SK-N-SH (cell line): ENCODE results near the gene CCDC192.

Experiments used
- EP300 ChIP-seq, 2 experiments: IDR thresholded peaks; 2 replicates each; pipeline versions ENCODE4 v1.4.0 to v1.6.1; 2012; ENCODE audit warnings: borderline replicate concordance in 1 of 2, low read depth in 1 of 2, low read length in 1 of 2
- EZH2phosphoT487 ChIP-seq: fragments of 200-600 bp; sonication (generic); IDR thresholded peaks from 2 replicates; pipeline ENCODE4 v1.6.1; 2017; ENCODE audit warnings: low read depth, mixed run types, mild to moderate bottlenecking, antibody characterized with exemption, moderate library complexity, borderline replicate concordance
- GABPA ChIP-seq: IDR thresholded peaks from 2 replicates; pipeline ENCODE4 v1.4.0; 2012; ENCODE audit warnings: low read depth, mild to moderate bottlenecking
- GATA2 ChIP-seq: sonication (generic); formaldehyde crosslinking; IDR thresholded peaks from 2 replicates; pipeline ENCODE4 v1.5.0; 2020; ENCODE audit warnings: mild to moderate bottlenecking, missing genetic modification reagents
- POLR2AphosphoS5 ChIP-seq: IDR thresholded peaks from 2 replicates; pipeline ENCODE4 v1.6.1; 2012; ENCODE audit warnings: low read depth, low read length
- SMC3 ChIP-seq: IDR thresholded peaks from 2 replicates; pipeline ENCODE4 v1.6.1; 2012; ENCODE audit warnings: low read depth, low read length, improper control_type of control experiment
- TAF1 ChIP-seq: IDR thresholded peaks from 2 replicates; pipeline ENCODE4 v1.6.1; 2012; ENCODE audit warnings: low read depth, mild to moderate bottlenecking, low read length, moderate library complexity, borderline replicate concordance
- YY1 ChIP-seq: IDR thresholded peaks from 2 replicates; pipeline ENCODE4 v1.4.0; 2012; ENCODE audit warnings: low read depth, mild to moderate bottlenecking
- TF ChIP-seq, protein P1 (sequence below): fragments of 200-600 bp; sonication (generic); IDR thresholded peaks from 2 replicates; pipeline ENCODE4 v1.6.1; 2017; ENCODE audit warnings: antibody characterized with exemption, mild to moderate bottlenecking, moderate library complexity
- TF ChIP-seq, protein P2 (sequence below): IDR thresholded peaks from 2 replicates; pipeline ENCODE4; 2012
- TF ChIP-seq, protein P3 (sequence below): IDR thresholded peaks from 2 replicates; pipeline ENCODE4 v1.4.0; 2012; ENCODE audit warnings: low read depth
- TF ChIP-seq, protein P4 (sequence below): IDR thresholded peaks from 2 replicates; pipeline ENCODE4 v1.6.1; 2012; ENCODE audit warnings: mild to moderate bottlenecking, low read depth, low read length, moderate library complexity

- TF ChIP-seq, protein P1, sequence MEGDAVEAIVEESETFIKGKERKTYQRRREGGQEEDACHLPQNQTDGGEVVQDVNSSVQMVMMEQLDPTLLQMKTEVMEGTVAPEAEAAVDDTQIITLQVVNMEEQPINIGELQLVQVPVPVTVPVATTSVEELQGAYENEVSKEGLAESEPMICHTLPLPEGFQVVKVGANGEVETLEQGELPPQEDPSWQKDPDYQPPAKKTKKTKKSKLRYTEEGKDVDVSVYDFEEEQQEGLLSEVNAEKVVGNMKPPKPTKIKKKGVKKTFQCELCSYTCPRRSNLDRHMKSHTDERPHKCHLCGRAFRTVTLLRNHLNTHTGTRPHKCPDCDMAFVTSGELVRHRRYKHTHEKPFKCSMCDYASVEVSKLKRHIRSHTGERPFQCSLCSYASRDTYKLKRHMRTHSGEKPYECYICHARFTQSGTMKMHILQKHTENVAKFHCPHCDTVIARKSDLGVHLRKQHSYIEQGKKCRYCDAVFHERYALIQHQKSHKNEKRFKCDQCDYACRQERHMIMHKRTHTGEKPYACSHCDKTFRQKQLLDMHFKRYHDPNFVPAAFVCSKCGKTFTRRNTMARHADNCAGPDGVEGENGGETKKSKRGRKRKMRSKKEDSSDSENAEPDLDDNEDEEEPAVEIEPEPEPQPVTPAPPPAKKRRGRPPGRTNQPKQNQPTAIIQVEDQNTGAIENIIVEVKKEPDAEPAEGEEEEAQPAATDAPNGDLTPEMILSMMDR, result no peak
- TF ChIP-seq EZH2phosphoT487 (no peak), GATA2 (CRISPR knock-in tag) (no peak), SMC3 (no peak), YY1 (no peak), EP300 (IDR thresholded peaks at IDR 0.05; ENCODE audit: borderline replicate concordance in 1 of 2, low read depth in 1 of 2, low read length in 1 of 2) (no peak), GABPA (no peak), TAF1 (no peak), POLR2AphosphoS5 (no peak)
- TF ChIP-seq, protein P2, sequence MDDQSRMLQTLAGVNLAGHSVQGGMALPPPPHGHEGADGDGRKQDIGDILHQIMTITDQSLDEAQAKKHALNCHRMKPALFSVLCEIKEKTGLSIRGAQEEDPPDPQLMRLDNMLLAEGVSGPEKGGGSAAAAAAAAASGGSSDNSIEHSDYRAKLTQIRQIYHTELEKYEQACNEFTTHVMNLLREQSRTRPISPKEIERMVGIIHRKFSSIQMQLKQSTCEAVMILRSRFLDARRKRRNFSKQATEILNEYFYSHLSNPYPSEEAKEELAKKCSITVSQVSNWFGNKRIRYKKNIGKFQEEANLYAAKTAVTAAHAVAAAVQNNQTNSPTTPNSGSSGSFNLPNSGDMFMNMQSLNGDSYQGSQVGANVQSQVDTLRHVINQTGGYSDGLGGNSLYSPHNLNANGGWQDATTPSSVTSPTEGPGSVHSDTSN, result no peak
- TF ChIP-seq, protein P3, sequence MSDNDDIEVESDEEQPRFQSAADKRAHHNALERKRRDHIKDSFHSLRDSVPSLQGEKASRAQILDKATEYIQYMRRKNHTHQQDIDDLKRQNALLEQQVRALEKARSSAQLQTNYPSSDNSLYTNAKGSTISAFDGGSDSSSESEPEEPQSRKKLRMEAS, result no peak
- TF ChIP-seq, protein P4, sequence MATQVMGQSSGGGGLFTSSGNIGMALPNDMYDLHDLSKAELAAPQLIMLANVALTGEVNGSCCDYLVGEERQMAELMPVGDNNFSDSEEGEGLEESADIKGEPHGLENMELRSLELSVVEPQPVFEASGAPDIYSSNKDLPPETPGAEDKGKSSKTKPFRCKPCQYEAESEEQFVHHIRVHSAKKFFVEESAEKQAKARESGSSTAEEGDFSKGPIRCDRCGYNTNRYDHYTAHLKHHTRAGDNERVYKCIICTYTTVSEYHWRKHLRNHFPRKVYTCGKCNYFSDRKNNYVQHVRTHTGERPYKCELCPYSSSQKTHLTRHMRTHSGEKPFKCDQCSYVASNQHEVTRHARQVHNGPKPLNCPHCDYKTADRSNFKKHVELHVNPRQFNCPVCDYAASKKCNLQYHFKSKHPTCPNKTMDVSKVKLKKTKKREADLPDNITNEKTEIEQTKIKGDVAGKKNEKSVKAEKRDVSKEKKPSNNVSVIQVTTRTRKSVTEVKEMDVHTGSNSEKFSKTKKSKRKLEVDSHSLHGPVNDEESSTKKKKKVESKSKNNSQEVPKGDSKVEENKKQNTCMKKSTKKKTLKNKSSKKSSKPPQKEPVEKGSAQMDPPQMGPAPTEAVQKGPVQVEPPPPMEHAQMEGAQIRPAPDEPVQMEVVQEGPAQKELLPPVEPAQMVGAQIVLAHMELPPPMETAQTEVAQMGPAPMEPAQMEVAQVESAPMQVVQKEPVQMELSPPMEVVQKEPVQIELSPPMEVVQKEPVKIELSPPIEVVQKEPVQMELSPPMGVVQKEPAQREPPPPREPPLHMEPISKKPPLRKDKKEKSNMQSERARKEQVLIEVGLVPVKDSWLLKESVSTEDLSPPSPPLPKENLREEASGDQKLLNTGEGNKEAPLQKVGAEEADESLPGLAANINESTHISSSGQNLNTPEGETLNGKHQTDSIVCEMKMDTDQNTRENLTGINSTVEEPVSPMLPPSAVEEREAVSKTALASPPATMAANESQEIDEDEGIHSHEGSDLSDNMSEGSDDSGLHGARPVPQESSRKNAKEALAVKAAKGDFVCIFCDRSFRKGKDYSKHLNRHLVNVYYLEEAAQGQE, result no peak
Observed at GRCh38 chr5:127969002-127969401, 265.8 kb downstream of the CCDC192 start.
